Neural cell (in vitro differentiated cells): ENCODE results near the gene FGFR4.

Experiments used
- EP300 ChIP-seq: fragments of 450-650 bp; conservative IDR thresholded peaks from 2 replicates; pipeline ENCODE4 v1.6.1; 2014; ENCODE audit warnings: antibody characterized with exemption, mild to moderate bottlenecking, moderate library complexity; ENCODE audit not compliant: poor library complexity, severe bottlenecking
- RAD21 ChIP-seq: fragments of 450-650 bp; conservative IDR thresholded peaks from 2 replicates; pipeline ENCODE4 v1.6.1; 2014; ENCODE audit warnings: antibody characterized with exemption, mild to moderate bottlenecking, moderate library complexity
- SMC3 ChIP-seq: fragments of 450-650 bp; conservative IDR thresholded peaks from 2 replicates; pipeline ENCODE4 v1.6.1; 2014; ENCODE audit warnings: antibody characterized with exemption, mild to moderate bottlenecking, moderate library complexity; ENCODE audit not compliant: poor library complexity
- TF ChIP-seq, protein P1 (sequence below): fragments of 450-650 bp; IDR thresholded peaks from 2 replicates; pipeline ENCODE4 v1.5.1; 2014; ENCODE audit warnings: antibody characterized with exemption, mild to moderate bottlenecking, moderate library complexity; ENCODE audit not compliant: poor library complexity, severe bottlenecking

DNA sequence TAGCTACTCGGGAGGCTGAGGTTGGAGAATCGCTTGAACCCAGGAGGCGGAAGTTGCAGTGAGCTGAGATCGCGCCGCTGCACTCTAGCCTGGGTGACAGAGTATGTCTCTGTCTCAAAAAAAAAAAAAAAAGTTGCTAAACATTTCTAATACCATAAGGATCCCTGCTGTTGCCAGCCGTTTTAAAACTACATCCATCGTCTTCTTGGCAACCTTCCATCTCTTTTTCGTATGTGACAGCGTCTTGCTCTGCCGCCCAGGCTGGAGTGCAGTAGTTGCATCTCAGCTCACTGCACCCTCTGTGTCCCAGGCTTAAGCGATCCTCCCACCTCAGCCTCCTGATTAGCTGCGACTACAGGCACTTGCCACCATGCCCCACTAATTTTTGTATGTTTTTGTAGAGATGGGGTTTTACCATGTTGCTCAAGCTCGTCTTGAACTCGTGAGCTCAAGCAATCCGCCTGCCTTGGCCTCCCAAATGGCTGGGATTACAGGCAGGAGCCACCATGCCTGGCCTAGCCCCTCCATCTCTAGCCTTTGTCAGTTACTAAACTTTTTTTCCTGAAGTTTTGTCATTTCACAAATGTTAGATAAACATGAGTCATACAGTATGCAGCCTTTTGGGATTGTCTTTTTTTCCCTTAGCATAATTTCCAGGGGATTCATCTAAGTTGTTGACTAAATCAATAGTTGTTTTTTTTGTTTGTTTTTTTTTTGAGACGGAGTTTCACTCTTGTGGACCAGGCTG is 60.4 kb downstream of the FGFR4 start:
- TF ChIP-seq, protein P1, sequence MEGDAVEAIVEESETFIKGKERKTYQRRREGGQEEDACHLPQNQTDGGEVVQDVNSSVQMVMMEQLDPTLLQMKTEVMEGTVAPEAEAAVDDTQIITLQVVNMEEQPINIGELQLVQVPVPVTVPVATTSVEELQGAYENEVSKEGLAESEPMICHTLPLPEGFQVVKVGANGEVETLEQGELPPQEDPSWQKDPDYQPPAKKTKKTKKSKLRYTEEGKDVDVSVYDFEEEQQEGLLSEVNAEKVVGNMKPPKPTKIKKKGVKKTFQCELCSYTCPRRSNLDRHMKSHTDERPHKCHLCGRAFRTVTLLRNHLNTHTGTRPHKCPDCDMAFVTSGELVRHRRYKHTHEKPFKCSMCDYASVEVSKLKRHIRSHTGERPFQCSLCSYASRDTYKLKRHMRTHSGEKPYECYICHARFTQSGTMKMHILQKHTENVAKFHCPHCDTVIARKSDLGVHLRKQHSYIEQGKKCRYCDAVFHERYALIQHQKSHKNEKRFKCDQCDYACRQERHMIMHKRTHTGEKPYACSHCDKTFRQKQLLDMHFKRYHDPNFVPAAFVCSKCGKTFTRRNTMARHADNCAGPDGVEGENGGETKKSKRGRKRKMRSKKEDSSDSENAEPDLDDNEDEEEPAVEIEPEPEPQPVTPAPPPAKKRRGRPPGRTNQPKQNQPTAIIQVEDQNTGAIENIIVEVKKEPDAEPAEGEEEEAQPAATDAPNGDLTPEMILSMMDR: no peak
- TF ChIP-seq EP300 (no peak), RAD21 (no peak), SMC3 (no peak)
